WTC11 (cell line): Measurements from ENCODE around the gene SLC10A7. TPM values are rescaled to one million over a fixed set of nuclear protein-coding genes. Genes with fewer than 3 reads are reported as not detected.

ENCODE experiments used
- ATAC-seq: fragments of 200-7000 bp; cut with Tn5 transposase; 2 replicates; pipeline ENCODE4 v1.10.0; 2021; ENCODE audit warnings: mild to moderate bottlenecking, moderate library complexity
- CTCF ChIA-PET: fragments of 300-600 bp; sonication (Branson Sonifier 250); formaldehyde crosslinking; loops from one replicate; lab custom pipeline; 2021; ENCODE audit warnings: antibody characterized with exemption; lab: Charles Lee
- POLR2A ChIA-PET: fragments of 350-600 bp; sonication (Branson Sonifier 250); formaldehyde crosslinking; loops from one replicate; lab custom pipeline; 2021; ENCODE audit warnings: antibody characterized with exemption; lab: Charles Lee
- DNase-seq: peaks from one replicate; pipeline ENCODE4 v3.0.0; 2021; ENCODE audit warnings: low spot score
- H3K27ac Mint-ChIP-seq: 2 replicates; pipeline ENCODE4 v1.8.0; 2021; ENCODE audit warnings: mixed read lengths
- H3K27me3 Mint-ChIP-seq: 2 replicates; pipeline ENCODE4 v1.8.0; 2021; ENCODE audit warnings: low read depth, mild to moderate bottlenecking, moderate library complexity, mixed read lengths
- H3K36me3 Mint-ChIP-seq: 2 replicates; pipeline ENCODE4 v1.8.0; 2021; ENCODE audit warnings: mixed read lengths
- H3K4me1 Mint-ChIP-seq: 2 replicates; pipeline ENCODE4 v1.8.0; 2022; ENCODE audit warnings: mixed read lengths
- H3K4me3 Mint-ChIP-seq: 2 replicates; pipeline ENCODE4 v1.8.0; 2021; ENCODE audit warnings: mild to moderate bottlenecking, moderate library complexity, mixed read lengths
- H3K9me3 Mint-ChIP-seq: 2 replicates; pipeline ENCODE4 v1.8.0; 2021; ENCODE audit warnings: mixed read lengths
- ELF4 ChIP-seq: sonication (generic); formaldehyde crosslinking; IDR thresholded peaks from 2 replicates; pipeline ENCODE4 v1.8.1; 2022; ENCODE audit warnings: low read depth, mild to moderate bottlenecking, moderate library complexity, missing genetic modification reagents
- ETV6 ChIP-seq: sonication (generic); formaldehyde crosslinking; IDR thresholded peaks from 2 replicates; pipeline ENCODE4 v1.8.1; 2022; ENCODE audit warnings: mild to moderate bottlenecking, missing genetic modification reagents
- FOXK1 ChIP-seq: sonication (generic); formaldehyde crosslinking; IDR thresholded peaks from 2 replicates; pipeline ENCODE4 v1.8.0; 2022; ENCODE audit warnings: mild to moderate bottlenecking, moderate library complexity, missing genetic modification reagents
- FOXP1 ChIP-seq: sonication (generic); formaldehyde crosslinking; IDR thresholded peaks from 2 replicates; pipeline ENCODE4 v1.8.0; 2022; ENCODE audit warnings: missing genetic modification reagents, mild to moderate bottlenecking, moderate library complexity, borderline replicate concordance
- GTF2I ChIP-seq: fragments of 250-450 bp; sonication (Bioruptor Pico); conservative IDR thresholded peaks from 2 replicates; pipeline ENCODE4 v1.4.0; 2021; ENCODE audit warnings: mild to moderate bottlenecking
- JUN ChIP-seq: sonication (generic); formaldehyde crosslinking; IDR thresholded peaks from 2 replicates; pipeline ENCODE4 v1.8.0; 2023; ENCODE audit warnings: mild to moderate bottlenecking, missing genetic modification reagents
- MXD4 ChIP-seq: fragments of 250-450 bp; sonication (Bioruptor Pico); IDR thresholded peaks from 2 replicates; pipeline ENCODE4 v1.8.0; 2021; ENCODE audit warnings: mild to moderate bottlenecking, moderate library complexity, borderline replicate concordance
- MYBL2 ChIP-seq: sonication (generic); formaldehyde crosslinking; IDR thresholded peaks from 2 replicates; pipeline ENCODE4 v1.8.1; 2023; ENCODE audit warnings: mild to moderate bottlenecking, moderate library complexity, missing genetic modification reagents
- OVOL2 ChIP-seq: fragments of 250-450 bp; sonication (Bioruptor Pico); IDR thresholded peaks from 2 replicates; pipeline ENCODE4 v1.9.0; 2021; ENCODE audit warnings: mild to moderate bottlenecking, borderline replicate concordance
- RELA ChIP-seq: sonication (generic); formaldehyde crosslinking; IDR thresholded peaks from 2 replicates; pipeline ENCODE4 v1.8.1; 2022; ENCODE audit warnings: missing genetic modification reagents, mild to moderate bottlenecking, borderline replicate concordance
- TCF7 ChIP-seq: sonication (generic); formaldehyde crosslinking; IDR thresholded peaks from 2 replicates; pipeline ENCODE4 v1.8.0; 2022; ENCODE audit warnings: mild to moderate bottlenecking, low read depth, missing genetic modification reagents, moderate library complexity
- TEAD1 ChIP-seq: sonication (generic); formaldehyde crosslinking; IDR thresholded peaks from 2 replicates; pipeline ENCODE4 v1.8.0; 2022; ENCODE audit warnings: mild to moderate bottlenecking, missing genetic modification reagents
- ZBTB21 ChIP-seq: sonication (generic); formaldehyde crosslinking; IDR thresholded peaks from 2 replicates; pipeline ENCODE4 v1.8.1; 2023; ENCODE audit warnings: mild to moderate bottlenecking, missing genetic modification reagents, borderline replicate concordance
- ZNF219 ChIP-seq: sonication (generic); formaldehyde crosslinking; IDR thresholded peaks from 2 replicates; pipeline ENCODE4 v1.8.0; 2023; ENCODE audit warnings: missing genetic modification reagents, mild to moderate bottlenecking, borderline replicate concordance
- ZNF263 ChIP-seq: sonication (generic); formaldehyde crosslinking; IDR thresholded peaks from 2 replicates; pipeline ENCODE4 v1.8.1; 2022; ENCODE audit warnings: low read depth, mild to moderate bottlenecking, moderate library complexity, missing genetic modification reagents
- total RNA-seq: library from RNA; stranded (reverse); gene quantifications from 3 replicates; pipeline ENCODE4 v1.2.3, GENCODE V29; 2021
- TF ChIP-seq, protein P1 (sequence below): sonication (generic); formaldehyde crosslinking; IDR thresholded peaks from 2 replicates; pipeline ENCODE4 v1.8.1; 2023; ENCODE audit warnings: mild to moderate bottlenecking, missing genetic modification reagents, moderate library complexity
- TF ChIP-seq, protein P2 (sequence below): sonication (generic); formaldehyde crosslinking; IDR thresholded peaks from 2 replicates; pipeline ENCODE4 v1.8.1; 2022; ENCODE audit warnings: mild to moderate bottlenecking, moderate library complexity, missing genetic modification reagents
- TF ChIP-seq, protein P3 (sequence below): fragments of 250-450 bp; sonication (Bioruptor Pico); IDR thresholded peaks from 2 replicates; pipeline ENCODE4 v1.9.0; 2021; ENCODE audit warnings: moderate library complexity, mild to moderate bottlenecking, inconsistent platforms, borderline replicate concordance
- TF ChIP-seq, protein P4 (sequence below): sonication (generic); formaldehyde crosslinking; IDR thresholded peaks from 2 replicates; pipeline ENCODE4 v1.8.1; 2022; ENCODE audit warnings: low read depth, missing genetic modification reagents, borderline replicate concordance
- TF ChIP-seq, protein P5 (sequence below): sonication (generic); formaldehyde crosslinking; IDR thresholded peaks from 2 replicates; pipeline ENCODE4 v1.8.0; 2022; ENCODE audit warnings: mild to moderate bottlenecking, missing genetic modification reagents
- TF ChIP-seq, protein P6 (sequence below): fragments of 250-450 bp; sonication (Bioruptor Pico); IDR thresholded peaks from 2 replicates; pipeline ENCODE4 v1.9.0; 2021; ENCODE audit warnings: mild to moderate bottlenecking, borderline replicate concordance
- TF ChIP-seq, protein P7 (sequence below): sonication (generic); formaldehyde crosslinking; IDR thresholded peaks from 2 replicates; pipeline ENCODE4 v1.8.1; 2023; ENCODE audit warnings: mild to moderate bottlenecking, moderate library complexity, missing genetic modification reagents
- TF ChIP-seq, protein P8 (sequence below): sonication (generic); formaldehyde crosslinking; IDR thresholded peaks from 2 replicates; pipeline ENCODE4 v1.8.1; 2022; ENCODE audit warnings: missing genetic modification reagents, borderline replicate concordance

Gene SLC10A7
- total RNA-seq, 1 experiment from 2014 or later: 5.0 TPM

DNA sequence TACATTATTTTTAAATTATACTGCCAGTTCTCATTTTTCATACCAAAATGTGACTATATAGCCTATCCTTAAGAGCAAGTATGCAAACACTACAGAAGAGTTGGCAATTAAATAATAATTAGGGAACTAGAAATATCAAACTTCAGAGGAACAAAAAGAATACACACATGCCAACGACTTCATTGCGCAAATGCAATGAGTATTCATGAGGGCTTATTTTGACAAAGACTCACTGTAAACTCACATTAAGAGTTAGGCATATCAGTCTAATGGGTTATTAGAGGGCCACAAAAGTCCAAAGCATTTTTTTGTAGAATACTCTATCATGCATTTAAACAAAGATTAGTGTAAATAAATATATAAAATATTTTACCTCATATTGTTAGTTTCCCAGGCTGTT lies 31.6 kb downstream of the SLC10A7 start:
- no peak overlapping the region for H3K27ac Mint-ChIP-seq
- no peaks in the 10 kb centered on the region for H3K36me3 Mint-ChIP-seq
- ATAC-seq (no peak), DNase-seq (no peak)
- no peak overlapping the region for H3K4me3 Mint-ChIP-seq
- no peaks in the 10 kb centered on the region for H3K9me3 Mint-ChIP-seq
- POLR2A ChIA-PET: no interaction called here
- H3K27me3 Mint-ChIP-seq: no peaks in the 10 kb centered on the region
- TF ChIP-seq RELA (CRISPR knock-in tag): no peak
- TF ChIP-seq GTF2I: no peak
- no peak for TF ChIP-seq ZNF263 (CRISPR knock-in tag)
- no peak for TF ChIP-seq MXD4 (CRISPR knock-in tag)
- TF ChIP-seq, protein P1, sequence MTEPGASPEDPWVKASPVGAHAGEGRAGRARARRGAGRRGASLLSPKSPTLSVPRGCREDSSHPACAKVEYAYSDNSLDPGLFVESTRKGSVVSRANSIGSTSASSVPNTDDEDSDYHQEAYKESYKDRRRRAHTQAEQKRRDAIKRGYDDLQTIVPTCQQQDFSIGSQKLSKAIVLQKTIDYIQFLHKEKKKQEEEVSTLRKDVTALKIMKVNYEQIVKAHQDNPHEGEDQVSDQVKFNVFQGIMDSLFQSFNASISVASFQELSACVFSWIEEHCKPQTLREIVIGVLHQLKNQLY: no peak
- TF ChIP-seq, protein P2, sequence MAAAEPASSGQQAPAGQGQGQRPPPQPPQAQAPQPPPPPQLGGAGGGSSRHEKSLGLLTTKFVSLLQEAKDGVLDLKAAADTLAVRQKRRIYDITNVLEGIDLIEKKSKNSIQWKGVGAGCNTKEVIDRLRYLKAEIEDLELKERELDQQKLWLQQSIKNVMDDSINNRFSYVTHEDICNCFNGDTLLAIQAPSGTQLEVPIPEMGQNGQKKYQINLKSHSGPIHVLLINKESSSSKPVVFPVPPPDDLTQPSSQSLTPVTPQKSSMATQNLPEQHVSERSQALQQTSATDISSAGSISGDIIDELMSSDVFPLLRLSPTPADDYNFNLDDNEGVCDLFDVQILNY: no peak
- TF ChIP-seq, protein P3, sequence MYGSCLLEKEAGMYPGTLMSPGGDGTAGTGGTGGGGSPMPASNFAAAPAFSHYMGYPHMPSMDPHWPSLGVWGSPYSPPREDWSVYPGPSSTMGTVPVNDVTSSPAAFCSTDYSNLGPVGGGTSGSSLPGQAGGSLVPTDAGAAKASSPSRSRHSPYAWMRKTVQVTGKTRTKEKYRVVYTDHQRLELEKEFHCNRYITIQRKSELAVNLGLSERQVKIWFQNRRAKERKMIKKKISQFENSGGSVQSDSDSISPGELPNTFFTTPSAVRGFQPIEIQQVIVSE: no peak
- no peak for TF ChIP-seq TCF7
- no peak for TF ChIP-seq JUN
- TF ChIP-seq ETV6 (CRISPR knock-in tag): no peak
- TF ChIP-seq, protein P4, sequence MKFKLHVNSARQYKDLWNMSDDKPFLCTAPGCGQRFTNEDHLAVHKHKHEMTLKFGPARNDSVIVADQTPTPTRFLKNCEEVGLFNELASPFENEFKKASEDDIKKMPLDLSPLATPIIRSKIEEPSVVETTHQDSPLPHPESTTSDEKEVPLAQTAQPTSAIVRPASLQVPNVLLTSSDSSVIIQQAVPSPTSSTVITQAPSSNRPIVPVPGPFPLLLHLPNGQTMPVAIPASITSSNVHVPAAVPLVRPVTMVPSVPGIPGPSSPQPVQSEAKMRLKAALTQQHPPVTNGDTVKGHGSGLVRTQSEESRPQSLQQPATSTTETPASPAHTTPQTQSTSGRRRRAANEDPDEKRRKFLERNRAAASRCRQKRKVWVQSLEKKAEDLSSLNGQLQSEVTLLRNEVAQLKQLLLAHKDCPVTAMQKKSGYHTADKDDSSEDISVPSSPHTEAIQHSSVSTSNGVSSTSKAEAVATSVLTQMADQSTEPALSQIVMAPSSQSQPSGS (CRISPR knock-in tag): no peak
- TF ChIP-seq FOXP1: no peak
- TF ChIP-seq MYBL2 (CRISPR knock-in tag): no peak
- TF ChIP-seq, protein P5, sequence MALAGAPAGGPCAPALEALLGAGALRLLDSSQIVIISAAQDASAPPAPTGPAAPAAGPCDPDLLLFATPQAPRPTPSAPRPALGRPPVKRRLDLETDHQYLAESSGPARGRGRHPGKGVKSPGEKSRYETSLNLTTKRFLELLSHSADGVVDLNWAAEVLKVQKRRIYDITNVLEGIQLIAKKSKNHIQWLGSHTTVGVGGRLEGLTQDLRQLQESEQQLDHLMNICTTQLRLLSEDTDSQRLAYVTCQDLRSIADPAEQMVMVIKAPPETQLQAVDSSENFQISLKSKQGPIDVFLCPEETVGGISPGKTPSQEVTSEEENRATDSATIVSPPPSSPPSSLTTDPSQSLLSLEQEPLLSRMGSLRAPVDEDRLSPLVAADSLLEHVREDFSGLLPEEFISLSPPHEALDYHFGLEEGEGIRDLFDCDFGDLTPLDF: no peak
- TF ChIP-seq ELF4 (CRISPR knock-in tag): no peak
- TF ChIP-seq TEAD1 (CRISPR knock-in tag): no peak
- CTCF ChIA-PET: no interaction called here
- H3K4me1 Mint-ChIP-seq: no peaks in the 10 kb centered on the region

DNA sequence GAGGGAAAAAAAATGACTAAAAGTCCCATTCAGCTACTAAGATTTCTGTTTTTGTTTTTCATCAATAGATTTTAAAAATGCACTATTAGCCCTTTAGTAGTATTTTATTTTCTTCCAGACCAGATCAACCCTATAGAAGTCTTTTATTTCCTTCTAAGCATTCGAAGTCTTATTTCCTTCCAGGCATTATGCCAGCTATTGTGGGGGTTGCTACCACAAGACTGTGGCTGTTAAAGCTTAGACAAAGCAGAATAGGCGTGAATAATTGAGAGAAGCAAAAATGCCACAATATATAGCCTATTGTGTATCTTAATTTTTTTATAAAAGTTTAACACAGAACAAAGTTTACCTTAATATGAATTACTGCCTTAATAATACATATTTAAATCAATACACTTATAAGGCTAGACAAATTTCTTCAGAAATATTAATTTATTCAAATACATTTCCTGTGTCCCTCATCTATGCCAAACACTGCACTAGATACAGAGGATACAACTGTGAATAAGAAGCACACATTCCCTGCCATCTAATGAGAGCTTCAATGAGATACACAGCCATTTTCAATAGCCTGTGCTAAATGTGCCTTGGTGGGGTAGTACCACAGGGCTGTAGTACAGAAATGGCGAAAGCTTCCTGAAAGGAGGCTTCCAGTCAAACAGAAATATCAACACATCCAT lies 33.1 kb downstream of the SLC10A7 start:
- ATAC-seq (no peak), DNase-seq (no peak)
- H3K9me3 Mint-ChIP-seq: peaks cover under 1% of the 10 kb centered on the region
- no peaks in the 10 kb centered on the region for H3K4me1 Mint-ChIP-seq
- ChIA-PET POLR2A (no interaction called here), CTCF (no interaction called here)
- no peak overlapping the region for H3K27ac Mint-ChIP-seq
- no peak overlapping the region for H3K4me3 Mint-ChIP-seq
- H3K36me3 Mint-ChIP-seq: no peaks in the 10 kb centered on the region
- no peaks in the 10 kb centered on the region for H3K27me3 Mint-ChIP-seq
- no peak for TF ChIP-seq ZNF219 (CRISPR knock-in tag)
- TF ChIP-seq, protein P6, sequence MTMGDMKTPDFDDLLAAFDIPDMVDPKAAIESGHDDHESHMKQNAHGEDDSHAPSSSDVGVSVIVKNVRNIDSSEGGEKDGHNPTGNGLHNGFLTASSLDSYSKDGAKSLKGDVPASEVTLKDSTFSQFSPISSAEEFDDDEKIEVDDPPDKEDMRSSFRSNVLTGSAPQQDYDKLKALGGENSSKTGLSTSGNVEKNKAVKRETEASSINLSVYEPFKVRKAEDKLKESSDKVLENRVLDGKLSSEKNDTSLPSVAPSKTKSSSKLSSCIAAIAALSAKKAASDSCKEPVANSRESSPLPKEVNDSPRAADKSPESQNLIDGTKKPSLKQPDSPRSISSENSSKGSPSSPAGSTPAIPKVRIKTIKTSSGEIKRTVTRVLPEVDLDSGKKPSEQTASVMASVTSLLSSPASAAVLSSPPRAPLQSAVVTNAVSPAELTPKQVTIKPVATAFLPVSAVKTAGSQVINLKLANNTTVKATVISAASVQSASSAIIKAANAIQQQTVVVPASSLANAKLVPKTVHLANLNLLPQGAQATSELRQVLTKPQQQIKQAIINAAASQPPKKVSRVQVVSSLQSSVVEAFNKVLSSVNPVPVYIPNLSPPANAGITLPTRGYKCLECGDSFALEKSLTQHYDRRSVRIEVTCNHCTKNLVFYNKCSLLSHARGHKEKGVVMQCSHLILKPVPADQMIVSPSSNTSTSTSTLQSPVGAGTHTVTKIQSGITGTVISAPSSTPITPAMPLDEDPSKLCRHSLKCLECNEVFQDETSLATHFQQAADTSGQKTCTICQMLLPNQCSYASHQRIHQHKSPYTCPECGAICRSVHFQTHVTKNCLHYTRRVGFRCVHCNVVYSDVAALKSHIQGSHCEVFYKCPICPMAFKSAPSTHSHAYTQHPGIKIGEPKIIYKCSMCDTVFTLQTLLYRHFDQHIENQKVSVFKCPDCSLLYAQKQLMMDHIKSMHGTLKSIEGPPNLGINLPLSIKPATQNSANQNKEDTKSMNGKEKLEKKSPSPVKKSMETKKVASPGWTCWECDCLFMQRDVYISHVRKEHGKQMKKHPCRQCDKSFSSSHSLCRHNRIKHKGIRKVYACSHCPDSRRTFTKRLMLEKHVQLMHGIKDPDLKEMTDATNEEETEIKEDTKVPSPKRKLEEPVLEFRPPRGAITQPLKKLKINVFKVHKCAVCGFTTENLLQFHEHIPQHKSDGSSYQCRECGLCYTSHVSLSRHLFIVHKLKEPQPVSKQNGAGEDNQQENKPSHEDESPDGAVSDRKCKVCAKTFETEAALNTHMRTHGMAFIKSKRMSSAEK (CRISPR knock-in tag): no peak
- no peak for TF ChIP-seq MYBL2 (CRISPR knock-in tag)
- no peak for TF ChIP-seq ZBTB21
- TF ChIP-seq, protein P7, sequence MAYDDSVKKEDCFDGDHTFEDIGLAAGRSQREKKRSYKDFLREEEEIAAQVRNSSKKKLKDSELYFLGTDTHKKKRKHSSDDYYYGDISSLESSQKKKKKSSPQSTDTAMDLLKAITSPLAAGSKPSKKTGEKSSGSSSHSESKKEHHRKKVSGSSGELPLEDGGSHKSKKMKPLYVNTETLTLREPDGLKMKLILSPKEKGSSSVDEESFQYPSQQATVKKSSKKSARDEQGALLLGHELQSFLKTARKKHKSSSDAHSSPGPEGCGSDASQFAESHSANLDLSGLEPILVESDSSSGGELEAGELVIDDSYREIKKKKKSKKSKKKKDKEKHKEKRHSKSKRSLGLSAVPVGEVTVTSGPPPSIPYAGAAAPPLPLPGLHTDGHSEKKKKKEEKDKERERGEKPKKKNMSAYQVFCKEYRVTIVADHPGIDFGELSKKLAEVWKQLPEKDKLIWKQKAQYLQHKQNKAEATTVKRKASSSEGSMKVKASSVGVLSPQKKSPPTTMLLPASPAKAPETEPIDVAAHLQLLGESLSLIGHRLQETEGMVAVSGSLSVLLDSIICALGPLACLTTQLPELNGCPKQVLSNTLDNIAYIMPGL (CRISPR knock-in tag): no peak
- TF ChIP-seq, protein P8, sequence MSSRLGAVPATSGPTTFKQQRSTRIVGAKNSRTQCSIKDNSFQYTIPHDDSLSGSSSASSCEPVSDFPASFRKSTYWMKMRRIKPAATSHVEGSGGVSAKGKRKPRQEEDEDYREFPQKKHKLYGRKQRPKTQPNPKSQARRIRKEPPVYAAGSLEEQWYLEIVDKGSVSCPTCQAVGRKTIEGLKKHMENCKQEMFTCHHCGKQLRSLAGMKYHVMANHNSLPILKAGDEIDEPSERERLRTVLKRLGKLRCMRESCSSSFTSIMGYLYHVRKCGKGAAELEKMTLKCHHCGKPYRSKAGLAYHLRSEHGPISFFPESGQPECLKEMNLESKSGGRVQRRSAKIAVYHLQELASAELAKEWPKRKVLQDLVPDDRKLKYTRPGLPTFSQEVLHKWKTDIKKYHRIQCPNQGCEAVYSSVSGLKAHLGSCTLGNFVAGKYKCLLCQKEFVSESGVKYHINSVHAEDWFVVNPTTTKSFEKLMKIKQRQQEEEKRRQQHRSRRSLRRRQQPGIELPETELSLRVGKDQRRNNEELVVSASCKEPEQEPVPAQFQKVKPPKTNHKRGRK (CRISPR knock-in tag): no peak
- TF ChIP-seq ELF4 (CRISPR knock-in tag): no peak
- TF ChIP-seq FOXK1 (CRISPR knock-in tag): no peak
- no peak for TF ChIP-seq OVOL2
